SW 1271 (cell line): ENCODE measurements around the gene OCA2.
"Not testable (repeated sequence)": the region's sequence is repeated elsewhere in the genome, so short reads cannot be mapped to it uniquely, and the experiment has no call there.

Source experiments
- DNase-seq, 2 experiments: peaks; one replicate each; lab custom pipeline; 2025; lab: John Stamatoyannopoulos, UW

OCA2 gene

GRCh38 chr15:28098766-28099554, at the start of gene OCA2:
Gene OCA2, minus strand, starts transcription at chr15:28099315. Its CDS starts 17,441 bp downstream, at chr15:28081874.
- DNase-seq: no peak

GRCh38 chr15:28147801-28148200, 48.7 kb upstream of the OCA2 start:
- no peak for DNase-seq

GRCh38 chr15:28145419-28145818, 46.3 kb upstream of the OCA2 start:
- DNase-seq: not testable (repeated sequence)

GRCh38 chr15:28140062-28140461, 40.9 kb upstream of the OCA2 start:
- no peak for DNase-seq

- DNase-seq: not testable (repeated sequence)
Observed at GRCh38 chr15:28137408-28138039, 38.4 kb upstream of the OCA2 start.

- not testable (repeated sequence) for DNase-seq
Observed at GRCh38 chr15:28136236-28136904, 37.3 kb upstream of the OCA2 start.

- no peak for DNase-seq
Observed at GRCh38 chr15:28133281-28133680, 34.2 kb upstream of the OCA2 start.

GRCh38 chr15:28132524-28133275, 33.6 kb upstream of the OCA2 start:
- DNase-seq: no peak

- DNase-seq: no peak
Observed at GRCh38 chr15:28131946-28132345, 32.8 kb upstream of the OCA2 start.

- DNase-seq: no peak
Observed at GRCh38 chr15:28131400-28131799, 32.3 kb upstream of the OCA2 start.

GRCh38 chr15:28130651-28131050, 31.5 kb upstream of the OCA2 start:
- no peak for DNase-seq

GRCh38 chr15:28129231-28129848, 30.2 kb upstream of the OCA2 start:
- DNase-seq: no peak

GRCh38 chr15:28128031-28128430, 28.9 kb upstream of the OCA2 start:
- no peak for DNase-seq

- DNase-seq: no peak
Observed at GRCh38 chr15:28127036-28127435, 27.9 kb upstream of the OCA2 start.

GRCh38 chr15:28125673-28126651, 26.8 kb upstream of the OCA2 start:
- DNase-seq: peak in 1 of 2 experiments; percentile 3

GRCh38 chr15:28124841-28125240, 25.7 kb upstream of the OCA2 start:
- no peak for DNase-seq

- DNase-seq: peak in 1 of 2 experiments; percentile 4
Observed at GRCh38 chr15:28123408-28124023, 24.4 kb upstream of the OCA2 start.

- DNase-seq: no peak
Observed at GRCh38 chr15:28122038-28122949, 23.2 kb upstream of the OCA2 start.

- not testable (repeated sequence) for DNase-seq
Observed at GRCh38 chr15:28121577-28121976, 22.5 kb upstream of the OCA2 start.
